AG04450 (cell line): ENCODE results near the gene ADGRV1. TPM values are rescaled to one million over a fixed set of nuclear protein-coding genes. Genes with fewer than 3 reads are reported as not detected.

ENCODE experiments used
- CTCF ChIA-PET: fragments of 300-600, 350-600 bp; formaldehyde crosslinking; extraction: SDS; loops from one replicate; lab custom pipeline; 2022; ENCODE audit warnings: antibody characterized with exemption, inconsistent platforms; lab: Charles Lee
- POLR2A ChIA-PET: fragments of 350-600 bp; formaldehyde crosslinking; extraction: SDS; loops from one replicate; lab custom pipeline; 2021; ENCODE audit warnings: antibody characterized with exemption, inconsistent platforms; lab: Yijun Ruan, JAX
- DNase-seq: peaks from one replicate; pipeline ENCODE4 v3.0.0-alpha.2; 2011; ENCODE audit warnings: low read depth, low spot score
- H3K27ac ChIP-seq: one replicate; pipeline ENCODE4 v1.5.1; 2012; ENCODE audit warnings: low read depth, low read length, control low read depth
- H3K27me3 ChIP-seq: one replicate; pipeline ENCODE4 v1.6.0; 2012; ENCODE audit warnings: low read length; ENCODE audit not compliant: control insufficient read depth, insufficient read depth
- H3K4me3 ChIP-seq: 2 replicates; pipeline ENCODE4 v1.5.1; 2011; ENCODE audit warnings: mild to moderate bottlenecking, low read depth, low read length, control low read depth
- H3K9me3 ChIP-seq: 2 replicates; pipeline ENCODE4 v1.5.1; 2012; ENCODE audit warnings: low read length; ENCODE audit not compliant: control insufficient read depth, insufficient read depth
- CTCF ChIP-seq: IDR thresholded peaks from 2 replicates; pipeline ENCODE4 v1.5.1; 2011; ENCODE audit warnings: low read depth, low read length, control low read depth, inconsistent platforms
- polyA plus RNA-seq: library from polyadenylated mRNA; depleted of rRNA; stranded (reverse); fragments of >200 nt; gene quantifications from 2 replicates; pipeline ENCODE4 v1.2.3, GENCODE V29; 2011

ADGRV1 gene
- polyA plus RNA-seq, 1 experiment = 0.06 TPM

- Histone ChIP-seq H3K27ac (no peak overlapping the region), H3K4me3 (no peak overlapping the region), H3K27me3 (no peaks in the 10 kb centered on the region), H3K9me3 (no peaks in the 10 kb centered on the region)
- no peak for TF ChIP-seq CTCF
- ChIA-PET CTCF (interaction anchor here (0.5 to 2.1 kb wide), 3 partner anchors 9 to 444 kb away, joined by 3 to 15 read pairs (median 3); no protein-coding TSS in a partner anchor), POLR2A (no interaction called here)
- no peak for DNase-seq
These were observed 382.6 kb downstream of the ADGRV1 start for GRCh38 chr5:90941002-90941720.

GRCh38 chr5:90944116-90944515 lies 385.5 kb downstream of the ADGRV1 start:
- peak; percentile 13 for DNase-seq
- Histone ChIP-seq H3K9me3 (no peaks in the 10 kb centered on the region), H3K4me3 (no peak overlapping the region), H3K27me3 (no peaks in the 10 kb centered on the region), H3K27ac (no peak overlapping the region)
- ChIA-PET POLR2A (no interaction called here), CTCF (interaction anchor here (5.5 kb wide), 1 partner anchor 12 kb away, joined by 39 read pairs; no protein-coding TSS in a partner anchor)
- no peak for TF ChIP-seq CTCF

- no peak for TF ChIP-seq CTCF
- H3K27ac ChIP-seq = no peak overlapping the region
- CTCF ChIA-PET = interaction anchor here (1.6 kb wide), 1 partner anchor 16 kb away, joined by 3 read pairs; no protein-coding TSS in a partner anchor
- no peaks in the 10 kb centered on the region for H3K9me3 ChIP-seq
- POLR2A ChIA-PET = no interaction called here
- DNase-seq = no peak
- no peaks in the 10 kb centered on the region for H3K27me3 ChIP-seq
- no peak overlapping the region for H3K4me3 ChIP-seq
These were observed 389.1 kb downstream of the ADGRV1 start for GRCh38 chr5:90947667-90948066.

- Histone ChIP-seq H3K4me3 (no peak overlapping the region), H3K9me3 (no peaks in the 10 kb centered on the region), H3K27ac (no peak overlapping the region), H3K27me3 (no peaks in the 10 kb centered on the region)
- POLR2A ChIA-PET = no interaction called here
- DNase-seq = no peak
- CTCF ChIA-PET = interaction anchor here (1.6 kb wide), 1 partner anchor 17 kb away, joined by 3 read pairs; no protein-coding TSS in a partner anchor
- TF ChIP-seq CTCF = no peak
These were observed 390.4 kb downstream of the ADGRV1 start for GRCh38 chr5:90948969-90949368.
